ENCODE measurements around the gene PLP1. TPM values are rescaled to one million over a fixed set of nuclear protein-coding genes. Genes with fewer than 3 reads are reported as not detected.

PLP1 gene
- polyA plus RNA-seq, 3 donors = not detected

- no peak overlapping the region for H3K9ac ChIP-seq (ENCODE audit: insufficient read depth, low read length, poor library complexity, severe bottlenecking)
- no peaks in the 10 kb centered on the region for H3K27me3 ChIP-seq (ENCODE audit: control insufficient read depth in 2 of 2, insufficient read depth in 2 of 2, low read length in 2 of 2)
- Mint-ChIP-seq H3K4me3 (no peak overlapping the region), H3K27ac (peak overlapping the region in 1 of 7 donors; percentile 38), H3K9me3 (peaks cover 3 to 16% (median 7%) of the 10 kb centered on the region in 7 donors), H3K4me1 (peaks cover 5% of the 10 kb centered on the region), H3K36me3 (no peaks in the 10 kb centered on the region), H3K27me3 (ENCODE audit: low read depth in 3 of 3) (peaks cover 0 to 3% (median 0%) of the 10 kb centered on the region in 3 donors)
- H3K36me3 ChIP-seq (replicated peaks in 1 of 2; ENCODE audit: control insufficient read depth in 1 of 2, insufficient read depth in 2 of 2, low read length in 2 of 2) = no peaks in the 10 kb centered on the region
- no peak overlapping the region for H2AFZ ChIP-seq (ENCODE audit: insufficient read depth, low read depth, low read length, poor library complexity, severe bottlenecking)
- no peaks in the 10 kb centered on the region for H3K4me1 ChIP-seq (ENCODE audit: control insufficient read depth in 1 of 2, insufficient read depth in 2 of 2, low read length in 2 of 2)
- H4K20me1 ChIP-seq (ENCODE audit: insufficient read depth, low read length) = no peaks in the 10 kb centered on the region
- intact Hi-C loops (cut with micrococcal nuclease) = no loop called here
- 100% methylated on average over 1 of the region's 4 CpGs for WGBS (ENCODE audit: insufficient coverage)
- no peak overlapping the region for H3K27ac ChIP-seq (ENCODE audit: low read depth in 1 of 2, low read length in 2 of 2)
- TF ChIP-seq CTCF (IDR thresholded peaks at IDR 0.05) = no peak
- H3K4me3 ChIP-seq (replicated peaks in 1 of 3; ENCODE audit: low read depth in 2 of 3, low read length in 3 of 3) = no peak overlapping the region
- peaks cover 0 to 6% of the 10 kb centered on the region in 2 donors for H3K9me3 ChIP-seq (replicated peaks in 1 of 2; ENCODE audit: control insufficient read depth in 1 of 2, insufficient read depth in 1 of 2, low read length in 2 of 2)
- no peaks in the 10 kb centered on the region for H3K79me2 ChIP-seq (ENCODE audit: insufficient read depth, low read length)
- no peak overlapping the region for H3K4me2 ChIP-seq (replicated peaks; ENCODE audit: extremely low read depth, low read length, poor library complexity, severe bottlenecking)
- no peak for DNase-seq
Measured at GRCh38 chrX:103754401-103754800, 22.2 kb upstream of the PLP1 start.

GRCh38 chrX:103756736-103757135 is 19.9 kb upstream of the PLP1 start:
- Mint-ChIP-seq H3K4me3 (no peak overlapping the region), H3K27ac (no peak overlapping the region), H3K27me3 (ENCODE audit: low read depth in 3 of 3) (peaks cover 0 to 3% (median 0%) of the 10 kb centered on the region in 3 donors), H3K36me3 (no peaks in the 10 kb centered on the region), H3K4me1 (peaks cover 5% of the 10 kb centered on the region), H3K9me3 (peaks cover 3 to 20% (median 7%) of the 10 kb centered on the region in 7 donors)
- Histone ChIP-seq H3K4me1 (ENCODE audit: control insufficient read depth in 1 of 2, insufficient read depth in 2 of 2, low read length in 2 of 2) (no peaks in the 10 kb centered on the region), H2AFZ (ENCODE audit: insufficient read depth, low read depth, low read length, poor library complexity, severe bottlenecking) (no peak overlapping the region), H3K9me3 (replicated peaks in 1 of 2; ENCODE audit: control insufficient read depth in 1 of 2, insufficient read depth in 1 of 2, low read length in 2 of 2) (peaks cover 0 to 8% of the 10 kb centered on the region in 2 donors), H3K4me3 (replicated peaks in 1 of 3; ENCODE audit: low read depth in 2 of 3, low read length in 3 of 3) (no peak overlapping the region), H3K79me2 (ENCODE audit: insufficient read depth, low read length) (no peaks in the 10 kb centered on the region), H3K4me2 (replicated peaks; ENCODE audit: extremely low read depth, low read length, poor library complexity, severe bottlenecking) (no peak overlapping the region), H3K27me3 (ENCODE audit: control insufficient read depth in 2 of 2, insufficient read depth in 2 of 2, low read length in 2 of 2) (no peaks in the 10 kb centered on the region), H3K36me3 (replicated peaks in 1 of 2; ENCODE audit: control insufficient read depth in 1 of 2, insufficient read depth in 2 of 2, low read length in 2 of 2) (no peaks in the 10 kb centered on the region), H3K27ac (ENCODE audit: low read depth in 1 of 2, low read length in 2 of 2) (no peak overlapping the region), H3K9ac (ENCODE audit: insufficient read depth, low read length, poor library complexity, severe bottlenecking) (no peak overlapping the region), H4K20me1 (ENCODE audit: insufficient read depth, low read length) (no peaks in the 10 kb centered on the region)
- WGBS (ENCODE audit: insufficient coverage) = no CpG with 5 or more reads among the region's 3 CpGs
- no peak for TF ChIP-seq CTCF (IDR thresholded peaks at IDR 0.05)
- intact Hi-C loops (cut with micrococcal nuclease) = no loop called here
- DNase-seq = no peak
